K562 (cell line): ENCODE data around the gene OTOR. TPM values are rescaled to one million over a fixed set of nuclear protein-coding genes. Genes with fewer than 3 reads are reported as not detected.

Experiments
- BCOR ChIP-seq: fragments of 450-650 bp; IDR thresholded peaks from 2 replicates; pipeline ENCODE4 v1.6.1; 2016
- BMI1 ChIP-seq: fragments of 150-350 bp; IDR thresholded peaks from 2 replicates; pipeline ENCODE4 v1.6.1; 2014; ENCODE audit warnings: low read length
- BRCA1 ChIP-seq, 2 experiments: fragments of 450-650 bp in 1 of 2; sonication (generic) in 1 of 2; formaldehyde crosslinking in 1 of 2; IDR thresholded peaks; 2 replicates each; pipeline versions ENCODE4 v1.5.0 to v1.6.1; 2017 to 2020; ENCODE audit warnings: mild to moderate bottlenecking in 1 of 2, missing genetic modification reagents in 1 of 2
- CCAR2 ChIP-seq: fragments of 200-400 bp; formaldehyde crosslinking; IDR thresholded peaks from 2 replicates; pipeline ENCODE4 v1.6.1; 2017; ENCODE audit warnings: mild to moderate bottlenecking, low read depth, low read length
- DMBX1 ChIP-seq: fragments of 250-450 bp; sonication (Bioruptor Pico); IDR thresholded peaks from 2 replicates; pipeline ENCODE4 v1.8.0; 2022; ENCODE audit warnings: inconsistent platforms, mild to moderate bottlenecking, moderate library complexity, borderline replicate concordance
- DPF2 ChIP-seq: fragments of 450-650 bp; IDR thresholded peaks from 2 replicates; pipeline ENCODE4 v1.6.1; 2016
- GABPB2 ChIP-seq: fragments of 250-450 bp; sonication (Bioruptor Pico); conservative IDR thresholded peaks from 2 replicates; pipeline ENCODE4 v1.5.1; 2021; ENCODE audit warnings: mild to moderate bottlenecking
- HNRNPLL ChIP-seq: fragments of 200-400 bp; formaldehyde crosslinking; IDR thresholded peaks from 2 replicates; pipeline ENCODE4 v1.6.1; 2017; ENCODE audit warnings: low read length, low read depth, mild to moderate bottlenecking; ENCODE audit not compliant: poor library complexity, severe bottlenecking
- KDM1A ChIP-seq, 2 experiments: fragments of 450-650 bp; IDR thresholded peaks; 2 replicates each; pipeline ENCODE4 v1.6.1; 2016; ENCODE audit warnings: mild to moderate bottlenecking in 2 of 2
- LEF1 ChIP-seq: fragments of 450-650 bp; IDR thresholded peaks from 2 replicates; pipeline ENCODE4 v1.6.1; 2016; ENCODE audit warnings: mild to moderate bottlenecking
- MCM7 ChIP-seq, 2 experiments: fragments of 450-650 bp; IDR thresholded peaks; 2 replicates each; pipeline ENCODE4 v1.6.1; 2016 to 2018
- RAD51 ChIP-seq: fragments of 450-650 bp; IDR thresholded peaks from 2 replicates; pipeline ENCODE4 v1.7.1; 2016; ENCODE audit warnings: low read depth, mild to moderate bottlenecking, borderline replicate concordance
- SAFB ChIP-seq: fragments of 200-400 bp; formaldehyde crosslinking; IDR thresholded peaks from 2 replicates; pipeline ENCODE4 v1.6.1; 2017; ENCODE audit warnings: low read depth, low read length, borderline replicate concordance
- TEAD4 ChIP-seq, 2 experiments: sonication (generic) in 1 of 2; formaldehyde crosslinking in 1 of 2; IDR thresholded peaks; 2 replicates each; pipeline versions ENCODE4 v1.6.1 to v1.8.0; 2012 to 2022; ENCODE audit warnings: borderline replicate concordance in 1 of 2, inconsistent platforms in 1 of 2, low read length in 1 of 2, mild to moderate bottlenecking in 1 of 2, missing genetic modification reagents in 1 of 2
- ZBTB1 ChIP-seq: sonication (generic); formaldehyde crosslinking; IDR thresholded peaks from 2 replicates; pipeline ENCODE4 v1.8.1; 2023; ENCODE audit warnings: missing genetic modification reagents, low read depth, mild to moderate bottlenecking, borderline replicate concordance
- ZNF77 ChIP-seq: fragments of 250-450 bp; sonication (Bioruptor Pico); IDR thresholded peaks from 2 replicates; pipeline ENCODE4 v1.5.0; 2020
- ZNF785 ChIP-seq: fragments of 250-450 bp; sonication (Bioruptor Pico); IDR thresholded peaks from 2 replicates; pipeline ENCODE4 v1.4.0; 2020; ENCODE audit warnings: mild to moderate bottlenecking
- polyA plus RNA-seq, 8 experiments: library from polyadenylated mRNA; depleted of rRNA in 4 of 8; stranded (reverse) in 5 of 8; unstranded in 3 of 8; fragments of >200 nt; fragmentation: Nextera tagmentation in 2 of 8; fragmentation: Illumina TruSeq in 1 of 8; extraction: Ambion mirVana in 2 of 8; extraction: Trizol in 1 of 8; gene quantifications; 2 replicates each; pipeline versions ENCODE4 v1.2.1 to v1.2.3, GENCODE V29; 2011 to 2014; ENCODE audit warnings: inconsistent platforms in 1 of 8, missing spikeins in 1 of 8
- total RNA-seq, 7 experiments: library from RNA; depleted of rRNA in 6 of 7; stranded (reverse); fragments of >200 nt in 6 of 7; fragmentation: Illumina TruSeq in 2 of 7; extraction: Trizol in 2 of 7; gene quantifications; 2 replicates each; pipeline versions ENCODE4 v1.2.1 to v1.2.3, GENCODE V29; 2011 to 2021; ENCODE audit warnings: low replicate concordance in 1 of 7
- TF ChIP-seq, protein P1 (sequence below): fragments of 250-450 bp; sonication (Bioruptor Pico); IDR thresholded peaks from 2 replicates; pipeline ENCODE4 v1.8.0; 2021; ENCODE audit warnings: moderate library complexity, mild to moderate bottlenecking, inconsistent platforms
- TF ChIP-seq, protein P2 (sequence below), 2 experiments: fragments of 450-650 bp in 1 of 2; sonication (generic) in 1 of 2; formaldehyde crosslinking in 1 of 2; IDR thresholded peaks in 1 of 2; conservative IDR thresholded peaks in 1 of 2; 2 replicates each; pipeline versions ENCODE4 v1.6.1 to v1.8.1; 2016 to 2023; ENCODE audit warnings: mild to moderate bottlenecking in 2 of 2, moderate library complexity in 2 of 2, inconsistent platforms in 1 of 2, missing genetic modification reagents in 1 of 2
- TF ChIP-seq, protein P3 (sequence below): sonication (generic); formaldehyde crosslinking; IDR thresholded peaks from 2 replicates; pipeline ENCODE4 v1.8.0; 2022; ENCODE audit warnings: missing genetic modification reagents, mild to moderate bottlenecking, borderline replicate concordance
- TF ChIP-seq, protein P4 (sequence below): fragments of 250-450 bp; sonication (Bioruptor Pico); IDR thresholded peaks from 2 replicates; pipeline ENCODE4 v1.5.0; 2020; ENCODE audit warnings: mild to moderate bottlenecking
- TF ChIP-seq, protein P5 (sequence below): sonication (generic); formaldehyde crosslinking; IDR thresholded peaks from 2 replicates; pipeline ENCODE4 v1.8.1; 2023; ENCODE audit warnings: mild to moderate bottlenecking, missing genetic modification reagents

OTOR gene
- total and polyA plus RNA-seq, 9 of the 15 experiments (the other 6 are each of a cell fraction or from before 2014, with no cell fraction given): not detected

DNA sequence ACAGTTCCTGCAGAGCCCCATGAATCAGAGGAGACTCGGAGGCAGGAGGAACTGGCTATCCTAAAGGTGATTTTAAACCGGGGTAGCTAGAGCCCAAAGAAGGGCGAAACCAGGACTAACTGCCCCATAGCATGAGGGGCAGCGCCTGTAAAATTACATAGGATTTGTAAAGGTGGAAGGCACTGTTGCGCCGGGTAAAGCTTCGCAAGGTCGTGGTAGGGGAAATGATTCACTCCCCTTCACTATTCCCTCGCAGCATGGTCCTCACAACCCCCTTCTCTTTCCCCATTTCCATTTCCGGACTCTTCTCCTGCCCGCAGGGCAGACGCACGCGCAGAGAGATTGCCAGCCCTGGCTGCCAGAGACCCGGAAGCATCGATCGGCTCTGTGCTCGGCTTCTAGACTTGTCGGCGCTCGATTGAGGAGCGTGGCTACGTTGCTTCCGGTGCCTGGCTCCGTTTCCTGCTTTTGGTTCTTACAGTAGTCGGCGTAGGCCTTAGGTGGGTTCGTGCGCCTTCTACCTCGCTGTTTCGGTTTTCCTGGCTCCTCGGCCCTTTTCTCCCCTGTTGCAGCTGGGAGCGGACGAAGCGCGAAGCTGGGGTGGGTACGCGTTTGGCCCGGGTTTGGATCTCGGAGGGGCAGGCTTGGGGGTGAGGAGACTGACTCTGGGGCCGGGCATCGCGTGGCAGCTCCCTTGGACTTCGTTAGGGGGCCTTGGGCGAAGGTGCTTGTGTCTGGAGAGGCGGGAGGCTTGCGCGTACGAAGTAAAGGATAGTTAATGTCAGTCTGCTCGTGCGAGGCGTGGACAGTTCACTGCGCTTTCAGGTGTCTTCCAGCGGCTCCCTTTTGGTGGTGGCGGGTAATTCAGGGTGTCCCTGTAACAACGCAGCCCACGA, 18.3 kb upstream of the OTOR start, which contains the start of gene SNRPB2 (continued):
- TF ChIP-seq CCAR2 (no peak), SAFB (no peak), MCM7 (IDR thresholded peaks at IDR 0.05) (no peak), GABPB2 (CRISPR knock-in tag) (no peak), LEF1 (no peak), BRCA1 (IDR thresholded peaks at IDR 0.05) (no peak), BRCA1 (CRISPR knock-in tag; IDR thresholded peaks at IDR 0.05) (no peak), TEAD4 (IDR thresholded peaks at IDR 0.05; ENCODE audit: low read length) (no peak), TEAD4 (CRISPR knock-in tag; IDR thresholded peaks at IDR 0.05; ENCODE audit: borderline replicate concordance) (no peak), BCOR (no peak), ZBTB1 (no peak), HNRNPLL (peak; percentile 87), DPF2 (no peak), ZNF785 (CRISPR knock-in tag) (no peak), ZNF77 (CRISPR knock-in tag) (no peak), RAD51 (peak; percentile 49; the same call in 1 of the 2 replicates), KDM1A (IDR thresholded peaks at IDR 0.05) (no peak), BMI1 (no peak), DMBX1 (no peak; the same call in 1 of the 2 replicates)
- TF ChIP-seq, protein P1, sequence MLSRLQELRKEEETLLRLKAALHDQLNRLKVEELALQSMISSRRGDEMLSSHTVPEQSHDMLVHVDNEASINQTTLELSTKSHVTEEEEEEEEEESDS: no peak
- TF ChIP-seq, protein P2, sequence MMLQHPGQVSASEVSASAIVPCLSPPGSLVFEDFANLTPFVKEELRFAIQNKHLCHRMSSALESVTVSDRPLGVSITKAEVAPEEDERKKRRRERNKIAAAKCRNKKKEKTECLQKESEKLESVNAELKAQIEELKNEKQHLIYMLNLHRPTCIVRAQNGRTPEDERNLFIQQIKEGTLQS (IDR thresholded peaks at IDR 0.05): no peak
- TF ChIP-seq, protein P2 (CRISPR knock-in tag; conservative IDR thresholded peaks at IDR 0.05): no peak
- TF ChIP-seq, protein P3, sequence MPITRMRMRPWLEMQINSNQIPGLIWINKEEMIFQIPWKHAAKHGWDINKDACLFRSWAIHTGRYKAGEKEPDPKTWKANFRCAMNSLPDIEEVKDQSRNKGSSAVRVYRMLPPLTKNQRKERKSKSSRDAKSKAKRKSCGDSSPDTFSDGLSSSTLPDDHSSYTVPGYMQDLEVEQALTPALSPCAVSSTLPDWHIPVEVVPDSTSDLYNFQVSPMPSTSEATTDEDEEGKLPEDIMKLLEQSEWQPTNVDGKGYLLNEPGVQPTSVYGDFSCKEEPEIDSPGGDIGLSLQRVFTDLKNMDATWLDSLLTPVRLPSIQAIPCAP (CRISPR knock-in tag): no peak
- TF ChIP-seq, protein P4, sequence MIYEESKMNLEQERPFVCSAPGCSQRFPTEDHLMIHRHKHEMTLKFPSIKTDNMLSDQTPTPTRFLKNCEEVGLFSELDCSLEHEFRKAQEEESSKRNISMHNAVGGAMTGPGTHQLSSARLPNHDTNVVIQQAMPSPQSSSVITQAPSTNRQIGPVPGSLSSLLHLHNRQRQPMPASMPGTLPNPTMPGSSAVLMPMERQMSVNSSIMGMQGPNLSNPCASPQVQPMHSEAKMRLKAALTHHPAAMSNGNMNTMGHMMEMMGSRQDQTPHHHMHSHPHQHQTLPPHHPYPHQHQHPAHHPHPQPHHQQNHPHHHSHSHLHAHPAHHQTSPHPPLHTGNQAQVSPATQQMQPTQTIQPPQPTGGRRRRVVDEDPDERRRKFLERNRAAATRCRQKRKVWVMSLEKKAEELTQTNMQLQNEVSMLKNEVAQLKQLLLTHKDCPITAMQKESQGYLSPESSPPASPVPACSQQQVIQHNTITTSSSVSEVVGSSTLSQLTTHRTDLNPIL: no peak
- TF ChIP-seq, protein P5, sequence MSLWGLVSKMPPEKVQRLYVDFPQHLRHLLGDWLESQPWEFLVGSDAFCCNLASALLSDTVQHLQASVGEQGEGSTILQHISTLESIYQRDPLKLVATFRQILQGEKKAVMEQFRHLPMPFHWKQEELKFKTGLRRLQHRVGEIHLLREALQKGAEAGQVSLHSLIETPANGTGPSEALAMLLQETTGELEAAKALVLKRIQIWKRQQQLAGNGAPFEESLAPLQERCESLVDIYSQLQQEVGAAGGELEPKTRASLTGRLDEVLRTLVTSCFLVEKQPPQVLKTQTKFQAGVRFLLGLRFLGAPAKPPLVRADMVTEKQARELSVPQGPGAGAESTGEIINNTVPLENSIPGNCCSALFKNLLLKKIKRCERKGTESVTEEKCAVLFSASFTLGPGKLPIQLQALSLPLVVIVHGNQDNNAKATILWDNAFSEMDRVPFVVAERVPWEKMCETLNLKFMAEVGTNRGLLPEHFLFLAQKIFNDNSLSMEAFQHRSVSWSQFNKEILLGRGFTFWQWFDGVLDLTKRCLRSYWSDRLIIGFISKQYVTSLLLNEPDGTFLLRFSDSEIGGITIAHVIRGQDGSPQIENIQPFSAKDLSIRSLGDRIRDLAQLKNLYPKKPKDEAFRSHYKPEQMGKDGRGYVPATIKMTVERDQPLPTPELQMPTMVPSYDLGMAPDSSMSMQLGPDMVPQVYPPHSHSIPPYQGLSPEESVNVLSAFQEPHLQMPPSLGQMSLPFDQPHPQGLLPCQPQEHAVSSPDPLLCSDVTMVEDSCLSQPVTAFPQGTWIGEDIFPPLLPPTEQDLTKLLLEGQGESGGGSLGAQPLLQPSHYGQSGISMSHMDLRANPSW (CRISPR knock-in tag): no peak
